Measurements from ENCODE around the gene ACOD1. TPM values are rescaled to one million over a fixed set of nuclear protein-coding genes. Genes with fewer than 3 reads are reported as not detected.
"Not testable (repeated sequence)": the region's sequence is repeated elsewhere in the genome, so short reads cannot be mapped to it uniquely, and the experiment has no call there.

ACOD1 gene
- total RNA-seq (not detected), polyA plus RNA-seq (0.02 TPM)
- long read RNA-seq, donor 1 = 0 reads
- long read RNA-seq, donor 2 = 0 reads
- long read RNA-seq, donor 3 = 0 reads
- long read RNA-seq, donor 4 = 0 reads
- long read RNA-seq, donor 5 = 0 reads
- long read RNA-seq, donor 6 = 0 reads
- long read RNA-seq, donor 7 = 0 reads
- long read RNA-seq, donor 8 = 0 reads
- long read RNA-seq, donor 9 = 0 reads
- long read RNA-seq, donor 10 = 0 reads

DNA sequence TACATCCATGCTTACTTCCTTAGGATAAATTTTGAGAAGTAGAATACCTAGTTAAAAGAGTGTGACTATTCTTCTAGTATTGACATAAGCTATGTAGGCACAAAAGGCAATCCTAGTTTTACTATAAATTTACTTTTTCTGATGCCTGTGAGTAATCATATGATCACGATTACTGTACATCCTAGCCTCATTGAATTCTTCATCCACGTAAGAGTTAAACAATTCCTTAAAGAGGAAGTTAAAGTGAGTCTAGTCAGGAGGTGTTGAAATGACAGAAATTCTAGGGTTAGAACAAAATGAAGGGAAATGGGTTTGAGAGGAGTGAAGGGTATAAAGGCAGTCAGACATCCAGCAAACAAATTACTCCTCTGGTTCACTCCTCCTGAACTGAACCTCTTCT, at the start of gene ACOD1:
Gene ACOD1 (plus strand): TSS at position 363 of the 400 bp plus-strand sequence. CDS start 48 bp downstream, outside the sequence.
- whole genome bisulfite sequencing = 65% methylated on average over 2 of the region's 2 CpGs
- H3K36me3 ChIP-seq (ENCODE audit: control insufficient read depth in 2 of 2, insufficient read depth in 2 of 2, low read length in 1 of 2) = no peaks in the 10 kb centered on the region
- no peaks in the 10 kb centered on the region for H3K27me3 ChIP-seq (ENCODE audit: control insufficient read depth in 2 of 2, insufficient read depth in 1 of 2, low read length in 1 of 2)

DNA sequence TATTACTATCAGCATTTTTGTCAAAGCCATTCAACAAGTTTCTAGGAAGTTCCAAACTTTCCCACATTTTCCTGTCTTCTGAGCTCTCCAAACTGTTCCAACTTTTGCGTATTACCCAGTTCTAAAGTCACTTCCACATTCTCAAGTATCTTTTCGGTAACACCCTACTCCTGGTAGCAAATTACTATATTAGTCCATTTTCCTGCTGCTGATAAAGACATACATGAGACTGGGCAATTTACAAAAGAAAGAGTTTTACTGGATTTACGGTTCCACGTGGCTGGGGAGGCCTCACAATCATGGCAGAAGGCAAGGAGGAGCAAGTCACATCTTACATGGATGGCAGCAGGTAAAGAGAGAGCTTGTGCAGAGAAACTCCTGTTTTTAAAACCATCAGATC, 49.2 kb upstream of the ACOD1 start:
- H3K9me3 ChIP-seq (ENCODE audit: control insufficient read depth in 2 of 2, insufficient read depth in 1 of 2, low read length in 1 of 2); H3K36me3 ChIP-seq (ENCODE audit: control insufficient read depth in 2 of 2, insufficient read depth in 2 of 2, low read length in 1 of 2); H3K27ac ChIP-seq (ENCODE audit: low read depth in 1 of 2, low read length in 1 of 2); H3K27me3 ChIP-seq (ENCODE audit: control insufficient read depth in 2 of 2, insufficient read depth in 1 of 2, low read length in 1 of 2); DNase-seq (ENCODE audit: low read depth in 6 of 9, low spot score in 9 of 9); H3K4me3 ChIP-seq (ENCODE audit: low read length in 2 of 2); H3K4me1 ChIP-seq (ENCODE audit: control insufficient read depth in 2 of 2, insufficient read depth in 2 of 2, low read length in 2 of 2): not testable (repeated sequence)
- WGBS = 96% methylated on average over 4 of the region's 4 CpGs

More for the DNA sequence above, at the start of gene ACOD1:
- Histone ChIP-seq H3K9me3 (ENCODE audit: control insufficient read depth in 2 of 2, insufficient read depth in 1 of 2, low read length in 1 of 2) (no peaks in the 10 kb centered on the region), H3K27ac (ENCODE audit: low read depth in 1 of 2, low read length in 1 of 2) (no peak within 1 kb of the TSS), H3K4me3 (ENCODE audit: low read length in 2 of 2) (no peak within 1 kb of the TSS), H3K4me1 (ENCODE audit: control insufficient read depth in 2 of 2, insufficient read depth in 2 of 2, low read length in 2 of 2) (no peaks in the 10 kb centered on the region)
- no peak for DNase-seq (ENCODE audit: low read depth in 6 of 9, low spot score in 9 of 9)

DNA sequence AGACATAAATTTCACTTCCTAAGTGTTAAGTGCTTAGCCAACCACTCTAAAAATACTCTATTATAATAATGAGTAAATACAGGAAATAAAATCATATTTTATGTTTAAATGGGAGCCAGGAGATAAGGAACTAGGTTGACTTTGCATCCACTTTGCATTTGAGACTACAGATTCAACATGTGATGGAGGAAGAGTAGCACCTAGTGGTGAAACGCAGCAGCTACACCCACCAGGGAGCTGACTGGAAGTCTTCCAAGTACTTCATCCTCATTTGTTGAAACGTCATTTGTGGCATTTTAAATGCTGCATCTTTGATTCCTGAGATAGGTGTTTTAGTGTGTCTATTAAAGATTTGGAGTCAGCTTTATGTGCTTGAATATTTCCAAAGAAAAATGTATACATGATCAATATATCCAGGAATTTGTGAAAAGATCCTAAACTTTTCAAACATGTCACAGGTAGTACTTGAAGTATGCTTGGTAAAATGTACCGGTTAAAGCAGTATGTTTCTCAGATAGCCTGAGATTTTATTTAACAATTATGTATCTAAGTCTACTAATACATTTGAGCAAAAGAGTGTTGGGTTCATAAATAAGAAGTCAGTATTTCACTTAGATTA, 44.7 kb upstream of the ACOD1 start:
- H3K9me3 ChIP-seq (ENCODE audit: control insufficient read depth in 2 of 2, insufficient read depth in 1 of 2, low read length in 1 of 2) = peaks cover 0 to 3% of the 10 kb centered on the region in 2 donors
- 32% methylated on average over 3 of the region's 3 CpGs for WGBS
- no peak overlapping the region for H3K4me3 ChIP-seq (ENCODE audit: low read length in 2 of 2)
- no peak overlapping the region for H3K27ac ChIP-seq (ENCODE audit: low read depth in 1 of 2, low read length in 1 of 2)
- no peaks in the 10 kb centered on the region for H3K4me1 ChIP-seq (ENCODE audit: control insufficient read depth in 2 of 2, insufficient read depth in 2 of 2, low read length in 2 of 2)
- H3K27me3 ChIP-seq (ENCODE audit: control insufficient read depth in 2 of 2, insufficient read depth in 1 of 2, low read length in 1 of 2) = no peaks in the 10 kb centered on the region
- peak in 8 of 9 donors; percentile 56 to 85 (median 67) for DNase-seq (ENCODE audit: low read depth in 6 of 9, low spot score in 9 of 9)
- no peaks in the 10 kb centered on the region for H3K36me3 ChIP-seq (ENCODE audit: control insufficient read depth in 2 of 2, insufficient read depth in 2 of 2, low read length in 1 of 2)

DNA sequence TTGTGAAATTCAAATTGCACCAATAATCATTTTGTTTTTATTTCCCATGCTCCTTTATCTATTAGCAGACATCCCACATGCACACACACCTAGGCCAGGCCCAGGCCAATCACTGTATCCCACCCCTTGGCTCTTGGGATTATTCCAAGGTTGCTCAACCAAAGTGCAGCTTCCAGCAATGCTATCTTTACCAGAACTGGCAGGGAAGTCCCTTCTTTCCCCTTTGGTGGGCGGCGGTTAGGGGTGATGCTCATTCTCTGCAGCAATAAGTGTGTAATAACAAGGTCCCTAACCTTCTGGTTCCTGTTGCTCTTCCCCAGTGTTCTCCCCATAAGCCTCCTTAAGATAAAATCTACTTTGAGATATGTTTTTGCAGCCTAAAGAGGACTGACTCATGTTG, 43.8 kb upstream of the ACOD1 start:
- H3K27me3 ChIP-seq (ENCODE audit: control insufficient read depth in 2 of 2, insufficient read depth in 1 of 2, low read length in 1 of 2) = no peaks in the 10 kb centered on the region
- no peak overlapping the region for H3K4me3 ChIP-seq (ENCODE audit: low read length in 2 of 2)
- no peak for DNase-seq (ENCODE audit: low read depth in 6 of 9, low spot score in 9 of 9)
- H3K27ac ChIP-seq (ENCODE audit: low read depth in 1 of 2, low read length in 1 of 2) = no peak overlapping the region
- no peaks in the 10 kb centered on the region for H3K36me3 ChIP-seq (ENCODE audit: control insufficient read depth in 2 of 2, insufficient read depth in 2 of 2, low read length in 1 of 2)
- no peaks in the 10 kb centered on the region for H3K9me3 ChIP-seq (ENCODE audit: control insufficient read depth in 2 of 2, insufficient read depth in 1 of 2, low read length in 1 of 2)
- 88% methylated on average over 2 of the region's 2 CpGs for WGBS
- H3K4me1 ChIP-seq (ENCODE audit: control insufficient read depth in 2 of 2, insufficient read depth in 2 of 2, low read length in 2 of 2) = no peaks in the 10 kb centered on the region

DNA sequence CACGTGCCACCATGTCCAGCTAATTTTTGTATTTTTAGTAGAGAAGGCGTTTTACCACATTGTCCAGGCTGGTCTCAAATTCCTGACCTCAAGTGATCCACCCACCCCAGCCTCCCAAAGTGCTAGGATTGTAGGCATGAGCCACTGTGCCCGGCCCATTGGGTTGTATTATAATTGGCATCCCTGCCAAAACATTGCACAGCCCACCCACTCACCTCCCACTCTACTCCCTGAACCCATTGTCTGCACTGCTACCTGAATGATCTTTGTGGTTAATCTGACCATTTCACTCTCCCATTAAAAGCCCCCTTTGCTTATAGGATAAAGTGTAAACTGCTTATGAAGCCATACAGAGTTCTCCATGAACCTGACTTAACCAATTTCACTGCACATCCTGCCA, 35.8 kb upstream of the ACOD1 start:
- no peaks in the 10 kb centered on the region for H3K4me1 ChIP-seq (ENCODE audit: control insufficient read depth in 2 of 2, insufficient read depth in 2 of 2, low read length in 2 of 2)
- H3K27me3 ChIP-seq (ENCODE audit: control insufficient read depth in 2 of 2, insufficient read depth in 1 of 2, low read length in 1 of 2) = no peaks in the 10 kb centered on the region
- DNase-seq (ENCODE audit: low read depth in 6 of 9, low spot score in 9 of 9) = no peak
- no peaks in the 10 kb centered on the region for H3K36me3 ChIP-seq (ENCODE audit: control insufficient read depth in 2 of 2, insufficient read depth in 2 of 2, low read length in 1 of 2)
- no peaks in the 10 kb centered on the region for H3K9me3 ChIP-seq (ENCODE audit: control insufficient read depth in 2 of 2, insufficient read depth in 1 of 2, low read length in 1 of 2)
- H3K27ac ChIP-seq (ENCODE audit: low read depth in 1 of 2, low read length in 1 of 2) = no peak overlapping the region
- no peak overlapping the region for H3K4me3 ChIP-seq (ENCODE audit: low read length in 2 of 2)
- WGBS = 95% methylated on average over 3 of the region's 3 CpGs

DNA sequence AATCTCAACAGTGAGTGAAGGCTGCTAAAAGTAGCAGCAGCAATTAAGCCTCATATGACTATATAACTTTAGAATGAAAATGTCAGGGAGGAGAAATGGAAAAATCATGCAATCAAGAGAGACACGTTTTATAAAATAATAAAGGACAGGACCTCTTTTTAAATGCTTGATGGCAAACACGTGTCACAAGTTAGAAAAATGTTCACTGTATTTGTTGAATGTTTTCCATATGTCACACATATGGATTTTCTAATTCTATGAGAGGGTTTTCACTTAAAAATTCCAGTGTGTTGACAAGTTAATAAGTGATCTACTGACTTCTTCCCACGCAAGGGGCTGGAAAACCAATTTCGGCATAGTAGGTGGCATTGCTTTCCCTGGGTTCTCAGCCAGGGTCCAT, 34.4 kb upstream of the ACOD1 start:
- no peak for DNase-seq (ENCODE audit: low read depth in 6 of 9, low spot score in 9 of 9)
- H3K36me3 ChIP-seq (ENCODE audit: control insufficient read depth in 2 of 2, insufficient read depth in 2 of 2, low read length in 1 of 2) = no peaks in the 10 kb centered on the region
- no peaks in the 10 kb centered on the region for H3K27me3 ChIP-seq (ENCODE audit: control insufficient read depth in 2 of 2, insufficient read depth in 1 of 2, low read length in 1 of 2)
- H3K4me1 ChIP-seq (ENCODE audit: control insufficient read depth in 2 of 2, insufficient read depth in 2 of 2, low read length in 2 of 2) = no peaks in the 10 kb centered on the region
- H3K4me3 ChIP-seq (ENCODE audit: low read length in 2 of 2) = no peak overlapping the region
- no peak overlapping the region for H3K27ac ChIP-seq (ENCODE audit: low read depth in 1 of 2, low read length in 1 of 2)
- WGBS = 97% methylated on average over 4 of the region's 4 CpGs
- no peaks in the 10 kb centered on the region for H3K9me3 ChIP-seq (ENCODE audit: control insufficient read depth in 2 of 2, insufficient read depth in 1 of 2, low read length in 1 of 2)

DNA sequence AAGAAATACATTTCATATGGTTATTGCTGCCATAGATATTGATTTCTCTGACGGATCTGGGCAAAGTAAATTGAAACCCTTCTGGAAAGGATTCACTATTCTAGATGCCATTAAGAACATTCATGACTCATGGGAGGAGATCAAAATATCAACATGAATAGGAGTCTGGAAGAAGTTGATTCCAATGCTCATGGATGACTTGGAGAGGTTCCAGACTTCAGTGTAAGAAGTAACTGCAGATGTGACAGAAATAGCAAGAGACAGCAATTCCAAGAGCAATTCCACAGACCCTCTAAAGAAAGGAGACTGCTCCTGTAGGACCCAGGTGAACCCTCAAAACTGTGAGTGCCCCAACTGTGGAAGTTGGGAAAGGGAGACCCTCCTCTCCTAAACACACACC, 31.2 kb upstream of the ACOD1 start:
- H3K36me3 ChIP-seq (ENCODE audit: control insufficient read depth in 2 of 2, insufficient read depth in 2 of 2, low read length in 1 of 2) = no peaks in the 10 kb centered on the region
- DNase-seq (ENCODE audit: low read depth in 6 of 9, low spot score in 9 of 9) = no peak
- H3K9me3 ChIP-seq (ENCODE audit: control insufficient read depth in 2 of 2, insufficient read depth in 1 of 2, low read length in 1 of 2) = no peaks in the 10 kb centered on the region
- 99% methylated on average over 1 of the region's 1 CpG for WGBS
- H3K27me3 ChIP-seq (ENCODE audit: control insufficient read depth in 2 of 2, insufficient read depth in 1 of 2, low read length in 1 of 2) = no peaks in the 10 kb centered on the region
- H3K27ac ChIP-seq (ENCODE audit: low read depth in 1 of 2, low read length in 1 of 2) = no peak overlapping the region
- no peak overlapping the region for H3K4me3 ChIP-seq (ENCODE audit: low read length in 2 of 2)
- no peaks in the 10 kb centered on the region for H3K4me1 ChIP-seq (ENCODE audit: control insufficient read depth in 2 of 2, insufficient read depth in 2 of 2, low read length in 2 of 2)

DNA sequence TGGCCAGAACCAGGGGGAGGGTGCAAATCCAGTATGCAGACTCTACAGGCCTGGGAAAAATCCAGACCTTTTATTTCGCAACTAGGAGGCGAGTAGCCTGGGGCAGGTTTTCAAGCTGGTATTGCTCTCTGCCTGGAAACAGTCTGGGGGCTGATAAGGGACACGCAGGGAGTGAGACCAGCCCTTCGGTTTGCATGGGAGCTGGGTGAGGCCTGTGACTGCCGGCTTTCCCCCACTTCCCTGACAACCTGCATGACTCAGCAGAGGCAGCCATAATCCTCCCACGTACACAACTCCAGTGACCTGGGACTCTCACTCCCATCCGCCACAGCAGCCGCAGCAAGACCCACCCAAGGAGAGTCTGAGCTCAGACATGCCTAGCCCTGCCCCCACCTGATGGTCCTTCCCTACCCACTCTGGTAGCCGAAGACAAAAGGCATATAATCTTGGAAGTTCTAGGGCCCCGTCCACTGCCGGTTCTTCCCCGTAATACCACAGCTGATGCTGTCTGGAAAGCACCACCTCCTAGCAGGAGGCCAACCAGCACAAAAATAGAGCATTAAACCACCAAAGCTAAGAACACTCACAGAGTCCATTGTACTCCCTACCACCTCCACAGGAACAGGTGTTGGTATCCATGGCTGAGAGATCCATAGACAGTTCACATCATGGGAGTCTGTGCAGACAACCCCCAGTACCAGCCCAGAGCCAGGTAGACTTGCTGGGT, 30.4 kb upstream of the ACOD1 start:
- 94% methylated on average over 12 of the region's 12 CpGs for WGBS
- not testable (repeated sequence) for H3K36me3 ChIP-seq (ENCODE audit: control insufficient read depth in 2 of 2, insufficient read depth in 2 of 2, low read length in 1 of 2); H3K9me3 ChIP-seq (ENCODE audit: control insufficient read depth in 2 of 2, insufficient read depth in 1 of 2, low read length in 1 of 2); DNase-seq (ENCODE audit: low read depth in 6 of 9, low spot score in 9 of 9); H3K4me1 ChIP-seq (ENCODE audit: control insufficient read depth in 2 of 2, insufficient read depth in 2 of 2, low read length in 2 of 2); H3K27ac ChIP-seq (ENCODE audit: low read depth in 1 of 2, low read length in 1 of 2); H3K27me3 ChIP-seq (ENCODE audit: control insufficient read depth in 2 of 2, insufficient read depth in 1 of 2, low read length in 1 of 2); H3K4me3 ChIP-seq (ENCODE audit: low read length in 2 of 2)

DNA sequence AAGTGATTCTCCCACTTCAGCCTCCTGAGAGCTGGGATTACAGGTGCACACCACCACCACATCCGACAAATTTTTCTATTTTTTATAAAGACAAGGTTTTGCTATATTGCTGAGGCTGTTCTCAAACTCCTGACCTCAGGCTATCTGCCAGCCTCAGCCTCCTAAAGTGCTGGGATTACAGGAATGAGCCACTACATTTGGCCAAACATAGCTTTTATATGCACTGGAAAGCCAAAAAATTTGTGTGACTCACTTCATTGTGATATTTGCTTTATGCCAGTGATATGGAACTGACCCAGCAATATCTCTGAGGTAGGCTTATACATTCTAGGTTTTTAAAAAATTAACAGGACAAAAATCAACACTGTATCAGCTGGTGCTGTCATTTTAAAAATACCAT, 26.8 kb upstream of the ACOD1 start:
- H3K9me3 ChIP-seq (ENCODE audit: control insufficient read depth in 2 of 2, insufficient read depth in 1 of 2, low read length in 1 of 2) = no peaks in the 10 kb centered on the region
- H3K27me3 ChIP-seq (ENCODE audit: control insufficient read depth in 2 of 2, insufficient read depth in 1 of 2, low read length in 1 of 2) = no peaks in the 10 kb centered on the region
- DNase-seq (ENCODE audit: low read depth in 6 of 9, low spot score in 9 of 9) = no peak
- 95% methylated on average over 1 of the region's 1 CpG for WGBS
- H3K36me3 ChIP-seq (ENCODE audit: control insufficient read depth in 2 of 2, insufficient read depth in 2 of 2, low read length in 1 of 2) = no peaks in the 10 kb centered on the region
- no peak overlapping the region for H3K27ac ChIP-seq (ENCODE audit: low read depth in 1 of 2, low read length in 1 of 2)
- H3K4me3 ChIP-seq (ENCODE audit: low read length in 2 of 2) = no peak overlapping the region
- no peaks in the 10 kb centered on the region for H3K4me1 ChIP-seq (ENCODE audit: control insufficient read depth in 2 of 2, insufficient read depth in 2 of 2, low read length in 2 of 2)
